IPS-20b (cell line): ENCODE measurements around the gene TAF6L.

Experiments
- H3K27ac ChIP-seq: one replicate; pipeline ENCODE4 v1.5.1; 2013; ENCODE audit warnings: low read length
- H3K27me3 ChIP-seq: 2 replicates; pipeline ENCODE4 v1.6.1; 2013; ENCODE audit warnings: mild to moderate bottlenecking, low read length, inconsistent platforms; ENCODE audit not compliant: insufficient read depth
- H3K36me3 ChIP-seq: 2 replicates; pipeline ENCODE4 v1.6.1; 2013; ENCODE audit warnings: low read depth, mild to moderate bottlenecking, inconsistent platforms, low read length, moderate library complexity; ENCODE audit not compliant: insufficient read depth
- H3K4me1 ChIP-seq: 2 replicates; pipeline ENCODE4 v1.6.1; 2013; ENCODE audit warnings: mild to moderate bottlenecking, control low read depth, inconsistent platforms, low read length, moderate library complexity; ENCODE audit not compliant: insufficient read depth
- H3K4me3 ChIP-seq: 2 replicates; pipeline ENCODE4 v1.5.1; 2013; ENCODE audit warnings: mild to moderate bottlenecking, low read length, inconsistent platforms
- H3K9ac ChIP-seq: 2 replicates; pipeline ENCODE4 v1.6.1; 2013; ENCODE audit warnings: low read depth, mild to moderate bottlenecking, inconsistent platforms, low read length, moderate library complexity
- H3K9me3 ChIP-seq: 2 replicates; pipeline ENCODE4 v1.6.1; 2013; ENCODE audit warnings: mild to moderate bottlenecking, low read depth, low read length, inconsistent platforms; ENCODE audit not compliant: insufficient read depth

TAF6L gene

GRCh38 chr11:62770778-62771143 is 435 bp upstream of the TAF6L start:
- Histone ChIP-seq H3K27me3 (no peaks in the 10 kb centered on the region), H3K36me3 (peaks cover 42% of the 10 kb centered on the region), H3K9ac (peak overlapping the region; percentile 80; the same call in 1 of the 2 replicates), H3K4me3 (peak overlapping the region; percentile 91), H3K27ac (peak overlapping the region; percentile 66), H3K4me1 (peaks cover 7% of the 10 kb centered on the region; the same call in 1 of the 2 replicates), H3K9me3 (no peaks in the 10 kb centered on the region)

- Histone ChIP-seq H3K36me3 (peaks cover 43% of the 10 kb centered on the region), H3K9ac (no peak overlapping the region), H3K4me3 (no peak overlapping the region), H3K27ac (no peak overlapping the region), H3K27me3 (no peaks in the 10 kb centered on the region), H3K9me3 (no peaks in the 10 kb centered on the region), H3K4me1 (peaks cover 7% of the 10 kb centered on the region; the same call in 1 of the 2 replicates)
Measured at GRCh38 chr11:62774407-62774806, 3.2 kb downstream of the TAF6L start.

GRCh38 chr11:62775646-62776045 is 4.5 kb downstream of the TAF6L start:
- Histone ChIP-seq H3K36me3 (peaks cover 43% of the 10 kb centered on the region), H3K27me3 (no peaks in the 10 kb centered on the region), H3K27ac (no peak overlapping the region), H3K9me3 (no peaks in the 10 kb centered on the region), H3K4me3 (no peak overlapping the region), H3K4me1 (peaks cover under 1% of the 10 kb centered on the region; the same call in 1 of the 2 replicates), H3K9ac (no peak overlapping the region)

GRCh38 chr11:62777389-62777788 is 6.2 kb downstream of the TAF6L start:
- no peak overlapping the region for H3K9ac ChIP-seq
- H3K4me3 ChIP-seq: no peak overlapping the region
- no peak overlapping the region for H3K27ac ChIP-seq
- no peaks in the 10 kb centered on the region for H3K4me1 ChIP-seq
- peaks cover 52% of the 10 kb centered on the region for H3K36me3 ChIP-seq
- no peaks in the 10 kb centered on the region for H3K9me3 ChIP-seq
- H3K27me3 ChIP-seq: no peaks in the 10 kb centered on the region

GRCh38 chr11:62778441-62778840 is 7.2 kb downstream of the TAF6L start:
- no peak overlapping the region for H3K27ac ChIP-seq
- no peak overlapping the region for H3K4me3 ChIP-seq
- H3K36me3 ChIP-seq: peaks cover 61% of the 10 kb centered on the region
- H3K9ac ChIP-seq: no peak overlapping the region
- H3K9me3 ChIP-seq: no peaks in the 10 kb centered on the region
- no peaks in the 10 kb centered on the region for H3K4me1 ChIP-seq
- no peaks in the 10 kb centered on the region for H3K27me3 ChIP-seq

GRCh38 chr11:62782753-62783152 is 11.6 kb downstream of the TAF6L start:
- Histone ChIP-seq H3K4me3 (no peak overlapping the region), H3K9ac (no peak overlapping the region), H3K27me3 (no peaks in the 10 kb centered on the region), H3K4me1 (no peaks in the 10 kb centered on the region), H3K9me3 (no peaks in the 10 kb centered on the region), H3K36me3 (peaks cover 45% of the 10 kb centered on the region), H3K27ac (no peak overlapping the region)

- Histone ChIP-seq H3K9me3 (no peaks in the 10 kb centered on the region), H3K4me3 (peak overlapping the region; percentile 91), H3K4me1 (no peaks in the 10 kb centered on the region), H3K9ac (peak overlapping the region; percentile 89; the same call in 1 of the 2 replicates), H3K27ac (no peak overlapping the region), H3K27me3 (no peaks in the 10 kb centered on the region), H3K36me3 (peaks cover 55% of the 10 kb centered on the region)
Measured at GRCh38 chr11:62786318-62787004, 15.3 kb downstream of the TAF6L start.

GRCh38 chr11:62787005-62787759 is 16.0 kb downstream of the TAF6L start, which contains the start of gene TMEM179B:
TSS of gene TMEM179B (plus strand) at chr11:62787402. CDS start at chr11:62787432, 30 bp downstream.
- Histone ChIP-seq H3K4me3 (peak within 1 kb of the TSS; percentile 91), H3K4me1 (no peaks in the 10 kb centered on the region), H3K27ac (peak within 1 kb of the TSS; percentile 65), H3K36me3 (peaks cover 51% of the 10 kb centered on the region), H3K9me3 (no peaks in the 10 kb centered on the region), H3K9ac (peak within 1 kb of the TSS; percentile 89), H3K27me3 (no peaks in the 10 kb centered on the region)

- Histone ChIP-seq H3K27ac (no peak overlapping the region), H3K27me3 (no peaks in the 10 kb centered on the region), H3K4me3 (no peak overlapping the region), H3K36me3 (peaks cover 51% of the 10 kb centered on the region), H3K9ac (no peak overlapping the region), H3K4me1 (no peaks in the 10 kb centered on the region), H3K9me3 (no peaks in the 10 kb centered on the region)
Measured at GRCh38 chr11:62788991-62789390, 17.8 kb downstream of the TAF6L start.

- Histone ChIP-seq H3K27ac (no peak overlapping the region), H3K36me3 (peaks cover 55% of the 10 kb centered on the region), H3K9ac (no peak overlapping the region), H3K4me3 (no peak overlapping the region), H3K4me1 (no peaks in the 10 kb centered on the region), H3K27me3 (no peaks in the 10 kb centered on the region), H3K9me3 (no peaks in the 10 kb centered on the region)
Measured at GRCh38 chr11:62789576-62789975, 18.4 kb downstream of the TAF6L start.

- H3K9ac ChIP-seq: peak within 1 kb of the TSS; percentile 96
- H3K4me3 ChIP-seq: peak within 1 kb of the TSS; percentile 93
- no peaks in the 10 kb centered on the region for H3K9me3 ChIP-seq
- peaks cover 65% of the 10 kb centered on the region for H3K36me3 ChIP-seq
- H3K4me1 ChIP-seq: no peaks in the 10 kb centered on the region
- no peaks in the 10 kb centered on the region for H3K27me3 ChIP-seq
- H3K27ac ChIP-seq: peak within 1 kb of the TSS; percentile 80
Measured at GRCh38 chr11:62791501-62792201, 20.5 kb downstream of the TAF6L start, which contains the start of gene TMEM223. TSS of gene TMEM223 (minus strand) at chr11:62792006. CDS start at chr11:62791994, 12 bp downstream.
